H1 (cell line): ENCODE measurements around the gene CETN1. TPM values are rescaled to one million over a fixed set of nuclear protein-coding genes. Genes with fewer than 3 reads are reported as not detected.

Experiments
- CTCF ChIA-PET: fragments of 300-600 bp; sonication (Branson Sonifier 250); formaldehyde crosslinking; loops from one replicate; lab custom pipeline; 2021; ENCODE audit not compliant: partially characterized antibody; lab: Charles Lee
- POLR2A ChIA-PET: fragments of 300-600 bp; sonication (Branson Sonifier 250); formaldehyde crosslinking; loops from one replicate; lab custom pipeline; 2021; ENCODE audit warnings: inconsistent platforms; ENCODE audit not compliant: partially characterized antibody; lab: Charles Lee
- DNase-seq, 2 experiments: peaks; one replicate each; pipeline versions ENCODE4 v3.0.0 to v3.0.0-alpha.2; 2010 to 2022; ENCODE audit warnings: low spot score in 2 of 2, low read depth in 1 of 2, mixed read lengths in 1 of 2
- FAIRE-seq: peaks from 2 replicates; lab custom pipeline; 2011; peaks lifted over from hg19 to GRCh38; lab: Jason Lieb, UNC
- H2AFZ ChIP-seq: 2 replicates; pipeline ENCODE4 v1.8.1; 2012; ENCODE audit warnings: low read length, inconsistent platforms
- H2AK5ac ChIP-seq: 2 replicates; pipeline ENCODE4 v1.6.1; 2013; ENCODE audit warnings: low read depth, low read length
- H2BK120ac ChIP-seq: replicated peaks from 2 replicates; pipeline ENCODE3; 2013; ENCODE audit warnings: low read depth, low read length, inconsistent platforms
- H2BK12ac ChIP-seq: 2 replicates; pipeline ENCODE4 v1.6.1; 2013; ENCODE audit warnings: low read depth, low read length
- H2BK15ac ChIP-seq: 2 replicates; pipeline ENCODE4 v1.6.1; 2013; ENCODE audit warnings: low read length
- H2BK20ac ChIP-seq: 2 replicates; pipeline ENCODE4 v1.6.1; 2013; ENCODE audit warnings: low read length
- H2BK5ac ChIP-seq: 2 replicates; pipeline ENCODE4 v1.6.1; 2013; ENCODE audit warnings: low read depth, low read length
- H3K14ac ChIP-seq: 2 replicates; pipeline ENCODE4 v1.6.1; 2013; ENCODE audit warnings: inconsistent platforms; ENCODE audit not compliant: insufficient read length
- H3K18ac ChIP-seq: 2 replicates; pipeline ENCODE4 v1.6.1; 2013; ENCODE audit warnings: low read length; ENCODE audit errors: extremely low read depth
- H3K23ac ChIP-seq: 2 replicates; pipeline ENCODE4 v1.6.1; 2013; ENCODE audit warnings: inconsistent platforms; ENCODE audit not compliant: insufficient read length
- H3K23me2 ChIP-seq: 2 replicates; pipeline ENCODE4 v1.6.1; 2013; ENCODE audit warnings: low read depth, low read length
- H3K27ac ChIP-seq: 2 replicates; pipeline ENCODE4 v1.6.1; 2011; ENCODE audit warnings: low read depth, low read length, inconsistent platforms
- H3K27me3 ChIP-seq, 4 experiments: replicated peaks in 1 of 4; 1 replicate in 1 of 4; 2 replicates in 3 of 4; pipeline versions ENCODE4 v1.6.1 to v1.8.1; 2011 to 2013; ENCODE audit warnings: low read length in 3 of 4, mild to moderate bottlenecking in 3 of 4, inconsistent platforms in 2 of 4, mixed read lengths in 2 of 4, moderate library complexity in 1 of 4; ENCODE audit not compliant: control insufficient read depth in 3 of 4, insufficient read depth in 3 of 4; ENCODE audit errors: extremely low read depth in 1 of 4
- H3K36me3 ChIP-seq, 4 experiments: 2 replicates each; pipeline versions ENCODE4 v1.6.1 to v1.8.1; 2011 to 2013; ENCODE audit warnings: mild to moderate bottlenecking in 4 of 4, low read length in 3 of 4, moderate library complexity in 2 of 4, control low read depth in 1 of 4, inconsistent platforms in 1 of 4; ENCODE audit not compliant: insufficient read depth in 4 of 4, control insufficient read depth in 2 of 4
- H3K4ac ChIP-seq: replicated peaks from 2 replicates; pipeline ENCODE3; 2013; ENCODE audit warnings: low read length, low read depth, mixed read lengths, inconsistent platforms; ENCODE audit not compliant: insufficient read length
- H3K4me1 ChIP-seq, 4 experiments: replicated peaks in 1 of 4; 1 replicate in 1 of 4; 2 replicates in 3 of 4; pipeline versions ENCODE4 v1.6.1 to v1.8.1; 2011 to 2013; ENCODE audit warnings: low read length in 3 of 4, inconsistent platforms in 2 of 4, mixed read lengths in 1 of 4; ENCODE audit not compliant: insufficient read depth in 4 of 4, control insufficient read depth in 3 of 4
- H3K4me2 ChIP-seq, 2 experiments: 2 replicates each; pipeline versions ENCODE4 v1.6.1 to v1.8.1; 2011 to 2013; ENCODE audit warnings: low read depth in 2 of 2, low read length in 2 of 2, control low read depth in 1 of 2, inconsistent platforms in 1 of 2, mild to moderate bottlenecking in 1 of 2; ENCODE audit not compliant: insufficient read depth in 1 of 2
- H3K4me3 ChIP-seq, 4 experiments: fragments of 200-600, 300-600 bp in 1 of 4; sonication (generic), shearing (Covaris generic), sonication (Bioruptor Twin) in 1 of 4; 2 replicates each; pipeline versions ENCODE4 v1.5.1 to v1.8.1; 2011 to 2016; ENCODE audit warnings: low read length in 4 of 4, low read depth in 3 of 4, control low read depth in 2 of 4, inconsistent platforms in 2 of 4, mild to moderate bottlenecking in 2 of 4, mixed read lengths in 1 of 4, moderate library complexity in 1 of 4; ENCODE audit not compliant: insufficient read depth in 2 of 4; ENCODE audit errors: extremely low read depth in 1 of 4
- H3K56ac ChIP-seq: replicated peaks from 2 replicates; pipeline ENCODE3; 2013; ENCODE audit warnings: low read depth, mild to moderate bottlenecking, mixed read lengths, low read length, inconsistent platforms; ENCODE audit not compliant: insufficient read length
- H3K79me1 ChIP-seq: 2 replicates; pipeline ENCODE4 v1.6.1; 2013; ENCODE audit warnings: low read depth, low read length, control low read depth
- H3K79me2 ChIP-seq, 2 experiments: 2 replicates each; pipeline versions ENCODE4 v1.6.1 to v1.8.1; 2012 to 2013; ENCODE audit warnings: low read length in 2 of 2, mild to moderate bottlenecking in 2 of 2, inconsistent platforms in 1 of 2; ENCODE audit not compliant: insufficient read depth in 2 of 2, control insufficient read depth in 1 of 2
- H3K9ac ChIP-seq, 4 experiments: replicated peaks in 1 of 4; 1 replicate in 1 of 4; 2 replicates in 3 of 4; pipeline versions ENCODE4 v1.6.1 to v1.8.1; 2011 to 2013; ENCODE audit warnings: low read depth in 3 of 4, low read length in 3 of 4, control low read depth in 2 of 4, mild to moderate bottlenecking in 2 of 4, moderate library complexity in 2 of 4, inconsistent platforms in 1 of 4; ENCODE audit errors: extremely low read depth in 1 of 4
- H3K9me3 ChIP-seq, 2 experiments: 2 replicates each; pipeline versions ENCODE4 v1.6.1 to v1.8.1; 2012 to 2013; ENCODE audit warnings: mild to moderate bottlenecking in 2 of 2, moderate library complexity in 2 of 2, control low read depth in 1 of 2, inconsistent platforms in 1 of 2, low read depth in 1 of 2, low read length in 1 of 2, mixed read lengths in 1 of 2; ENCODE audit not compliant: insufficient read depth in 2 of 2
- H4K20me1 ChIP-seq, 2 experiments: replicated peaks in 1 of 2; 2 replicates each; pipeline versions ENCODE3 to v1.8.1; 2011 to 2013; ENCODE audit warnings: inconsistent platforms in 2 of 2, low read length in 2 of 2, mild to moderate bottlenecking in 1 of 2; ENCODE audit not compliant: insufficient read depth in 2 of 2, control insufficient read depth in 1 of 2
- H4K5ac ChIP-seq: 2 replicates; pipeline ENCODE4 v1.6.1; 2013; ENCODE audit warnings: low read length, low read depth, mixed read lengths, inconsistent platforms; ENCODE audit not compliant: insufficient read length
- H4K8ac ChIP-seq: 2 replicates; pipeline ENCODE4 v1.8.0; 2013; ENCODE audit warnings: mild to moderate bottlenecking, moderate library complexity, low read length, inconsistent platforms; ENCODE audit not compliant: insufficient read depth; ENCODE audit errors: extremely low read depth
- H4K91ac ChIP-seq: replicated peaks from 2 replicates; pipeline ENCODE3; 2013; ENCODE audit warnings: low read length, mixed read lengths, inconsistent platforms; ENCODE audit not compliant: insufficient read length
- BRCA1 ChIP-seq: IDR thresholded peaks from 2 replicates; pipeline ENCODE4 v1.6.1; 2012; ENCODE audit warnings: low read depth, low read length, improper control_type of control experiment
- CBX5 ChIP-seq: fragments of 300-800, 300-1000 bp; sonication (generic); IDR thresholded peaks from 2 replicates; pipeline ENCODE4 v1.7.1; 2016; ENCODE audit warnings: antibody characterized with exemption, low read length, low read depth
- CHD2 ChIP-seq: IDR thresholded peaks from 2 replicates; pipeline ENCODE4 v1.6.1; 2012; ENCODE audit warnings: low read length, improper control_type of control experiment
- EP300 ChIP-seq, 2 experiments: IDR thresholded peaks; 1 replicate in 1 of 2; 2 replicates in 1 of 2; pipeline ENCODE4 v1.6.1; 2011 to 2012; ENCODE audit warnings: low read depth in 2 of 2, low read length in 2 of 2, mild to moderate bottlenecking in 2 of 2, borderline replicate concordance in 1 of 2, inconsistent platforms in 1 of 2, moderate library complexity in 1 of 2
- HDAC2 ChIP-seq, 2 experiments: fragments of 300-600 bp in 1 of 2; sonication (generic) in 1 of 2; IDR thresholded peaks; 2 replicates each; pipeline ENCODE4 v1.6.1; 2011 to 2012; ENCODE audit warnings: low read depth in 2 of 2, low read length in 2 of 2, mild to moderate bottlenecking in 2 of 2, moderate library complexity in 2 of 2, borderline replicate concordance in 1 of 2, inconsistent platforms in 1 of 2
- HDAC6 ChIP-seq: IDR thresholded peaks from one replicate; pipeline ENCODE4 v1.7.1; 2012; ENCODE audit warnings: low read depth, mild to moderate bottlenecking, inconsistent platforms, low read length, moderate library complexity
- KDM4A ChIP-seq: IDR thresholded peaks from one replicate; pipeline ENCODE4 v1.7.1; 2012; ENCODE audit warnings: low read depth, mild to moderate bottlenecking, moderate library complexity, low read length, inconsistent platforms; ENCODE audit not compliant: severe bottlenecking
- KDM5A ChIP-seq: fragments of 200-600 bp; IDR thresholded peaks from 2 replicates; pipeline ENCODE4 v1.7.1; 2012; ENCODE audit warnings: mild to moderate bottlenecking, low read length, inconsistent platforms, mixed read lengths
- SIX5 ChIP-seq: IDR thresholded peaks from 2 replicates; pipeline ENCODE4 v1.6.1; 2011; ENCODE audit warnings: mild to moderate bottlenecking, low read depth, low read length
- TCF12 ChIP-seq: IDR thresholded peaks from 2 replicates; pipeline ENCODE4 v1.6.1; 2011; ENCODE audit warnings: low read depth, mild to moderate bottlenecking, low read length
- YY1 ChIP-seq: IDR thresholded peaks from 2 replicates; pipeline ENCODE4 v1.6.1; 2011; ENCODE audit warnings: low read depth, mild to moderate bottlenecking, low read length
- ZNF274 ChIP-seq: IDR thresholded peaks from 2 replicates; pipeline ENCODE4 v1.7.0; 2012; ENCODE audit warnings: low read length, borderline replicate concordance; ENCODE audit errors: extremely low read depth
- WGBS, 2 experiments: shearing (Covaris generic) in 1 of 2; methylation state at CpG; one replicate each; pipeline versions ENCODE4 v1.1.6 to v1.1.7; 2013 to 2015; ENCODE audit warnings: low lambda C conversion rate in 2 of 2, mixed read lengths in 2 of 2, inconsistent platforms in 1 of 2, low coverage in 1 of 2, missing lambda C conversion rate in 1 of 2; ENCODE audit not compliant: insufficient replicate concordance in 2 of 2, insufficient coverage in 1 of 2, insufficient read length in 1 of 2; ENCODE audit errors: extremely low coverage in 1 of 2, missing lambda C conversion rate in 1 of 2; 5-methylcytosine and 5-hydroxymethylcytosine counted together
- polyA plus RNA-seq, 7 experiments: library from polyadenylated mRNA; depleted of rRNA in 3 of 7; stranded (reverse) in 5 of 7; unstranded in 2 of 7; fragments of >200 nt in 5 of 7; fragments of 200-250 nt in 2 of 7; gene quantifications; 1 replicate in 5 of 7; 2 replicates in 1 of 7; 4 replicates in 1 of 7; pipeline versions ENCODE4 v1.2.1 to v1.2.3, GENCODE V29; 2011 to 2013; ENCODE audit warnings: missing spikeins in 2 of 7, mixed read lengths in 2 of 7
- total RNA-seq: library from RNA; stranded (reverse); fragmentation: NEBNext Ultra II Directional; extraction: Animal tissue kit (Norgen Biotek cat#: 25700); gene quantifications from 2 replicates; pipeline ENCODE4 v1.2.1, GENCODE V29; 2021

Gene CETN1
- total and polyA plus RNA-seq, 2 of the 8 experiments (the other 6 are each of a cell fraction or from before 2014, with no cell fraction given), result not detected

DNA sequence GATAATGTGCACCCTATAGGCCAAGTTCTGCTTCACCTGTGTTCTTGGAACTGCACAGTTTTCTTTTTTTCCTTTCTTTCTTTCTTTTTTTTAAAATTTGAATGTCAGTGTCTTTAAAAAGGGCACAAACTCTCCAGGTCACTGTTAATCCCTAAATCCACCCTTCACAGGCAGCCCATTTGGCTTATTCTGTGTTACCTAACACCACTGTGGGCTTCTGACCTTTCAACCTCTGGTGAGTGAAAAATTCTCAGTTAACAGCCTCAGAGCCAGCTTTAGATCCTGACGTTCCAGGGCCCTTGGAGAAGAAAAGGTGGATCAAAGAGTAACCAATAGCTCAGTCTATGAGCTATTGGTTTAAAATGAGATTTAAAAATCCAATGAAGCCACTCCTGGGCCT lies 6.8 kb upstream of the CETN1 start:
- DNase-seq (no peak), FAIRE-seq (no peak)
- Histone ChIP-seq H3K9ac (no peak overlapping the region), H2BK120ac (no peak overlapping the region), H3K27me3 (no peaks in the 10 kb centered on the region), H3K9me3 (no peaks in the 10 kb centered on the region), H4K91ac (no peak overlapping the region), H3K4me3 (peak overlapping the region in 1 of 4 experiments; percentile 1; a peak in 1 of 8 replicates), H2BK15ac (no peak overlapping the region), H3K4ac (no peak overlapping the region), H4K20me1 (no peaks in the 10 kb centered on the region), H3K23me2 (no peaks in the 10 kb centered on the region), H3K27ac (no peak overlapping the region), H3K18ac (peak overlapping the region; percentile 79), H2BK5ac (no peak overlapping the region), H3K79me2 (no peaks in the 10 kb centered on the region), H4K5ac (no peak overlapping the region), H3K36me3 (no peaks in the 10 kb centered on the region), H3K14ac (no peak overlapping the region), H3K56ac (no peak overlapping the region), H3K79me1 (no peaks in the 10 kb centered on the region), H3K4me2 (no peak overlapping the region; a peak in 1 of 4 replicates), H2AK5ac (no peak overlapping the region), H2BK20ac (peak overlapping the region; percentile 23; the same call in 1 of the 2 replicates), H3K23ac (no peak overlapping the region), H2AFZ (no peak overlapping the region), H3K4me1 (peaks cover 5 to 23% (median 22%) of the 10 kb centered on the region in 4 experiments; a peak in 5 of 7 replicates), H4K8ac (no peak overlapping the region), H2BK12ac (no peak overlapping the region)
- ChIA-PET POLR2A (interaction anchor here (1.4 kb wide), 1 partner anchor 10 kb away, joined by 4 read pairs; no protein-coding TSS in a partner anchor), CTCF (interaction anchor here (1.0 to 2.1 kb wide), 3 partner anchors 42 to 143 kb away, joined by 3 to 4 read pairs (median 3); no protein-coding TSS in a partner anchor)
- WGBS, 2 experiments, result 64% methylated on average over 1 of the region's 1 CpG; no CpG with 5 or more reads in 1 of the 2 experiments
- TF ChIP-seq KDM4A (no peak), HDAC2 (IDR thresholded peaks at IDR 0.05; ENCODE audit: borderline replicate concordance in 1 of 2, low read depth in 2 of 2, low read length in 2 of 2) (no peak), ZNF274 (no peak), KDM5A (no peak), HDAC6 (no peak), SIX5 (no peak), EP300 (IDR thresholded peaks at IDR 0.05; ENCODE audit: borderline replicate concordance in 1 of 2, low read depth in 2 of 2, low read length in 2 of 2) (no peak), YY1 (no peak), CHD2 (no peak), TCF12 (no peak), BRCA1 (no peak), CBX5 (no peak)
